ENCODE results near the gene PSME3.
"Not testable (repeated sequence)": the region's sequence is repeated elsewhere in the genome, so short reads cannot be mapped to it uniquely, and the experiment has no call there.

PSME3 gene

GRCh38 chr17:42880776-42881310, 47.6 kb downstream of the PSME3 start:
- no peak for TF ChIP-seq CTCF (conservative IDR thresholded peaks at IDR 0.05; ENCODE audit: low read length)
- DNase-seq (ENCODE audit: low read depth), result no peak
- H3K4me3 ChIP-seq (ENCODE audit: low read length), result no peak overlapping the region

- H3K4me3 ChIP-seq (ENCODE audit: low read length); DNase-seq (ENCODE audit: low read depth): not testable (repeated sequence)
Observed at GRCh38 chr17:42881706-42882105, 48.5 kb downstream of the PSME3 start.

GRCh38 chr17:42882166-42882565, 49.0 kb downstream of the PSME3 start:
- TF ChIP-seq CTCF (conservative IDR thresholded peaks at IDR 0.05; ENCODE audit: low read length), result no peak
- no peak for DNase-seq (ENCODE audit: low read depth)
- H3K4me3 ChIP-seq (ENCODE audit: low read length), result no peak overlapping the region

GRCh38 chr17:42883802-42884558, 50.8 kb downstream of the PSME3 start:
- DNase-seq (ENCODE audit: low read depth), result no peak
- no peak overlapping the region for H3K4me3 ChIP-seq (ENCODE audit: low read length)
- TF ChIP-seq CTCF (conservative IDR thresholded peaks at IDR 0.05; ENCODE audit: low read length), result no peak

GRCh38 chr17:42885806-42886205, 52.6 kb downstream of the PSME3 start:
- DNase-seq (ENCODE audit: low read depth); H3K4me3 ChIP-seq (ENCODE audit: low read length): not testable (repeated sequence)

GRCh38 chr17:42886283-42887176, 53.3 kb downstream of the PSME3 start:
- H3K4me3 ChIP-seq (ENCODE audit: low read length), result no peak overlapping the region
- no peak for DNase-seq (ENCODE audit: low read depth)
- no peak for TF ChIP-seq CTCF (conservative IDR thresholded peaks at IDR 0.05; ENCODE audit: low read length)

- H3K4me3 ChIP-seq (ENCODE audit: low read length), result no peak overlapping the region
- TF ChIP-seq CTCF (conservative IDR thresholded peaks at IDR 0.05; ENCODE audit: low read length), result no peak
- DNase-seq (ENCODE audit: low read depth), result no peak
Observed at GRCh38 chr17:42889809-42890208, 56.6 kb downstream of the PSME3 start.

Data from AG10803 (cell line).